ENCODE data around the gene DCUN1D1. TPM values are rescaled to one million over a fixed set of nuclear protein-coding genes. Genes with fewer than 3 reads are reported as not detected.
A peak's percentile ranks its signal among the peaks of the same experiment; 100 is the strongest.

Gene DCUN1D1
- polyA plus RNA-seq, 4 donors, result 45.9 to 67.3 (median 64.7) TPM

DNA sequence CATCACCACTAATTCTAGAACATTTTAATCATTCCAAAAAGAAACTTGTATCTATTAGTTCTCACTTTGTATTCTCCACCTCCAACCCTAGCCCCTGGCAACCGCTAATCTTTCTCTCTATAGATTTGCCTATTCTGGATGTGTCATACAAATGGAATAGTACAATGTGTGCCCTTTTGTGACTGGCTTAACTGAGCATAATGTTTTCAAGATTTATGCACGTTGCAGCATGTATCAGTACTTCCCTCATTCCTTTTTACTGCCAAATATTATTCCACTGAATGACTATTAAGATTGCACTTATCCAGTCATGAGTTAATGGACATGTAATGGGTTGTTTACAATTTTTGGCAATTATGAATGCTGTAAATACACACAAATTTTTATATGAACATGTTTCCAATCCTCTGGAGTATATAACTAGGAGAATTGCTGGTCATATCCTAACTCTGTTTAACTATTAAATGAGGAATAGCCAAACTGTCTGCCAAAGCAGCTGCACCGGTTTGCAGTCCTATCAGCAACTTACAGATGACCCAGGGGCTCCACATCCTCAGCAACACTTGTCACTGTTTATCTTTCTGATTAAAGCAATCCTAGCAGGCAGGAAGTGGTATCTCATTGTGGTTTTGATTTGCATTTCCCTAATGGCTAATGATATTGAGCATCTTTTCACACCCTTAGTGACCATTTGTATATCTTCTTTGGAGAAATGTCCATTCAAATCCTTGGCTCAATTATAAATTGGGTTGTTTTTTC lies 42.9 kb downstream of the DCUN1D1 start:
- DNase-seq (ENCODE audit: low read depth in 4 of 4, low spot score in 3 of 4), result no peak

GRCh38 chr3:182936918-182937285 lies 43.4 kb downstream of the DCUN1D1 start:
- DNase-seq (ENCODE audit: low read depth in 4 of 4, low spot score in 3 of 4), result no peak

DNA sequence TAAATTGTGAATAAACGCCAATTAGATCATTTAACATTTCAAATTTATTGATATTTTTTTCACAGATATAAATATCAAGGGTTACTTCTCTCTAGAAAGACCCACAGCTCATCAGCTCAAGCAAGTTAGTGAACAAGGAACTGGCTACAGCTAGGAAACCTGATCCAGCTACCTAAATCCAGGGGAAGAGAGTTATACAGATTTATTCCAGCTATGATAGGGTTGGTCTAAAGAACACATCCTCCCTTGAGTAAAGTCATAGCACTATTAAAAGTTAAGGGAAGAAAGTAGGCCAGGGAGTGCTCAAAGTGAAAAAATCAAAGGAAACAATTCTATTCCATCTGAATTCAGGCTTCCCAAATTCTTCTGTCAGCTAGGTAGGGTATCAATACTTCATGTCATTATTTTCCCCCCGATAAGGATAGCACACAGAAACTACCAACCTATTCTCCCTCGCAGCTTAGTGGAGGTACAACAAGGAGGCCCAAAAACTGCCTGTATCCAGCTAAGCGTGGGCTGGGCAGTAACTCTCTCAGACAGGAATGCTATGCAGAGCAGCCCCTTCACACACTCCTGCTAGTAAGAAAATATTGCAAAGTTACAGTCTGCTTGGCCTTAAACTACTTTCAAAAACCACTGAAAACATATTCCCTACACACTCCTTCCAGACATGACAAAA lies 44.0 kb downstream of the DCUN1D1 start:
- no peak for DNase-seq (ENCODE audit: low read depth in 4 of 4, low spot score in 3 of 4)

DNA sequence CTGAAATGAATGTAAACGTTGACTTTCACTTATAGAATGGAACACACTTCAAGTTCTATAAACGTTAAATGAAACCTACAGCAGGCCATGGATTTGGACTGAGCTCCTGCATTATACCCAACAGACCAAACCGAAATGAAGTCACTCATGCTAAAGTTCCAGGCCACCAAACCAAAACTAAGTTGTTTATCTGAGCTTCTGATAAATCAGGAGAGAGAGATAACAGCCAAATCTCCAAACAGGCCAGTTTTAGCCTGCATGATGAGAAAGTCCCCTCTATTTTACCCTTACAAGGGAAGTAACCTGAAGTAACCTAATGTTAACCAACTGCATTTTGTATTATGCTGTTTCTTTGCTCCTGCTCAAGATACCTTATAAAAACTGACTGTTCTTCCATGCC lies 44.5 kb downstream of the DCUN1D1 start:
- no peak for DNase-seq (ENCODE audit: low read depth in 4 of 4, low spot score in 3 of 4)

DNA sequence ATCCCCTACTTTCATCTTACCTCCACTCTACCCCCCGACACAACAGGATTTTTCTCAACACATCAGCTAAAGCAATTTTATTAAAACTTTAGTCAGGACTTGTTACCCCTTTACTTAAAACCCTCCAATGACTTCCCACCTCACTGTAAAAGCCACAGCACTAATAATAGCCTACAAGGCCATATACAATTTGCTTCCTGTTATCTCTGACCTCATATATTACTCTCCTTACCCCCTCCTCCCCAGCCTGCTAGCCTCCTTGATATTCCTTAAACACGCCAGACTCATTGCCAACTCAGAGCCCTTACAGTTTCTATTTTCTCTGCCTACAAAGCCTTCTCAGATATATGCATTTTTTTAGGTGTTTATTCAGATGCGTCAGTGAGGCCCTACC lies 54.4 kb downstream of the DCUN1D1 start:
- DNase-seq (ENCODE audit: low read depth in 4 of 4, low spot score in 3 of 4), result no peak

GRCh38 chr3:182925330-182925943 lies 54.9 kb downstream of the DCUN1D1 start:
- DNase-seq (ENCODE audit: low read depth in 4 of 4, low spot score in 3 of 4), result no peak

- DNase-seq (ENCODE audit: low read depth in 4 of 4, low spot score in 3 of 4), result no peak
These were observed 58.5 kb downstream of the DCUN1D1 start for GRCh38 chr3:182921665-182922355.

GRCh38 chr3:182920515-182921084 lies 59.7 kb downstream of the DCUN1D1 start:
- DNase-seq (ENCODE audit: low read depth in 4 of 4, low spot score in 3 of 4), result no peak

DNA sequence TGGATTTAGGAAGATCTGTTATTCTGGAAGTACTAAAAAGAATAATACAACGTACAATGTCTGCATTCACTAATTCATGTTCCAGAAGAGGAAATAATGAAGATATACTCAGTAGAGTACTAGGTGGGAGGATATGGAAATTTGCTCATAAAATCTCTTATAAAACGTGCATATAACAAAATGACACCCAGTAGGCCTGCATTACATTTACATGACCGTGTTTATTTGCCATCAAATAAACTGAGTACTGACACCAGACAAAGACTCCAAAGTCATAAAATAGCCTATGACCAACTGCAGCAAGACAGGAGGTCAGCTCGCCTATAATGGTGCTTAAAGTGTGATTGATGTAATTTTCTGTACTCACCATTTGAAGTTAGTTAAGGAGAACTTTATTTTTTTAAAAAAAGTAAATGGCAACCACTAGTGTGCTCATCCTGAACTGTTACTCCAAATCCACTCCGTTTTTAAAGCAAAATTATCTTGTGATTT lies 60.4 kb downstream of the DCUN1D1 start:
- no peak for DNase-seq (ENCODE audit: low read depth in 4 of 4, low spot score in 3 of 4)

DNA sequence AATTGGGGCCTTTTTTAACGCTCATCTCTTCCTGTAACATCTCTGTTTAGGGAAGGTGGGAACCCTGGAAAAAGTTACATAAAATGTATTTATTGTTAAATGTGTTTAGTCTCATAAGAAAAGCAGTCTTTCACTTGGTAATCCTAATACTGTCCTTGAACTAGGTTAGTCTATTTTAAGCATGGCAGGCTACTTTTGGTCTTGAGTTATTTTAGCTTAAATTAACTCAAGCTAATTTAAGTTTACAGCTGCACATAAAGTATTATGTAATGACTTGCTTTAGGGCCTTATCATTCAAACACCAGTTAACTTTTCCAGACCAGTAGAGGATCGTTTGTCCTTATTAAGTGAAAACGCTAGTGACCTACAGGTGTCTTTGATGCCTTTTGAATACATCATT lies 63.2 kb downstream of the DCUN1D1 start:
- DNase-seq (ENCODE audit: low read depth in 4 of 4, low spot score in 3 of 4), result no peak

DNA sequence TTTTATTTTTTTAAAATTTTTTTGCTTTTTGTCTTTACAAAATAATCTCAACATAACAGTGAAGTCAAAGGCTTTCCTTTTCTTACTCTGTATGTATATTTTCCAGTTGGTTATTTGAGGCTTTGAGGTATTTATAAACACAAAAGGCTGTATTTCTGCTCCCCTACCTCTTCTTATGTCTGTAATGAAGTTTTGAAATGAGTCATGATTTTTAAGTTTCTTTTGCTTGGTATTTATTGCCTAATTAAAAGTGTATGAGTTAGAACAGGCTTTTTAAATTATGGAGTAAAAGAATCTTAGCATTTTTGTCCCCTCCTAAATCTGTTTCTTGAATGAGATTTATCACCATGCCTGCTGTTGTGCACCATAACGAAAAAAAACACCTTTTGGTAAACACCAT lies 66.0 kb downstream of the DCUN1D1 start:
- no peak for DNase-seq (ENCODE audit: low read depth in 4 of 4, low spot score in 3 of 4)

DNA sequence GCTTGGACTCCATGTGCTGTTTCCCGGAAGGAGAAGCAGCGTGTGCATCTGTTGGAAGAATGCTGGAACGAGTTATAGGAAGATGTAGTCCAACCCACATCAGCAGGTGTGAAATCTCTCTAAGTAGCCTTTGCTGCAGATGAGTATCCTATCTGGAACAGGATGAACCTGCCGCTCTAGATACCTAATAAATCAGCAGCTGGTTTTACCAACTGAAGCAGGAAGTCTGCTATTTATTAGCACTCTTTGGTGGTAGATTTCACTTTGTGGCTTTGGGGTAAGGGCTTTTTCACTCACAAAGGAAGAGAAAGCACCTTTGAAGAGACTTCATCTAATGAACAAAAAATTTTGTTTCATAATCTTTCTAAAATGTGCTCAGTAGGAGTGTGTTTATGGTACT lies 66.4 kb downstream of the DCUN1D1 start:
- no peak for DNase-seq (ENCODE audit: low read depth in 4 of 4, low spot score in 3 of 4)

- DNase-seq (ENCODE audit: low read depth in 4 of 4, low spot score in 3 of 4), result no peak
These were observed 67.9 kb downstream of the DCUN1D1 start for GRCh38 chr3:182912474-182912873.

GRCh38 chr3:182911782-182912111 lies 68.6 kb downstream of the DCUN1D1 start:
- no peak for DNase-seq (ENCODE audit: low read depth in 4 of 4, low spot score in 3 of 4)

DNA sequence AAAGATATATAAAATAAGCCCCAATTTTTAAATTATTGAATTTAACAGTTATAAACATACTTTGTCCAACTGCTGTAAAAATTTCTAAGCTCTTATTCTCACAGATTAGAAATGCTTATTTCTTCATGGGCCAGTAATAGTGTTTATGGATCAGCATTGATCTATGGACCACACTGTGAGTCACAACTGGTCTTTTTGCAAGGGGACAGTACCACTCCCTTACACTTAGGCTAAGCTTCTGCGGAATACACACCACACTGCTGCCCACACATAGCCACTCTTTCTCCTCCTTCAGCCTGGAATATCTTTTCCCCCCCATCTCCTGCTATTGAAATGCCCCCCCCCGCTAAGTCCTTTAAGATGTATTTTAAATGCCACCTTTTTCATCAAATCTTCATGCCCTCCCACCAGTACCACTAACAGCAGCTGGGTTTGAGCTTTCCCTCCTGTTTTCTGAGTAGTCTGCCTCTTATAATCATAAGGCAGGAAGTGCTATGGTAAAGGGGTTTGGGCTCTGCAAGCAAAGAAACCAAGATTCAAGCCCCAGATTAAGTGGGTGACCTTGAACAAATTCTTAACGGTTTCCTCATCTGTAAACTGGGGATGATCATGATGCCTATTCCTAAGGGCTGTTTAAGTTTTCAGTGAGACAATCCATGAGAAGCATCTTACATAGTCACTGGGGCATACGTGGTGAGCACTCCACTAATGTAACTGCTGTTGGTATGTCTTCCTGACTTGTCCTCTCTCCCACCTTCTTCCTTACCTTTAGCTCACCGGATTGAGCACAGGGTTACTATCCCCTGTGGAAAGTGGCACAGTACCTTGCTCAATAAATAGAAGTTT lies 69.2 kb downstream of the DCUN1D1 start:
- DNase-seq (ENCODE audit: low read depth in 4 of 4, low spot score in 3 of 4), result no peak

DNA sequence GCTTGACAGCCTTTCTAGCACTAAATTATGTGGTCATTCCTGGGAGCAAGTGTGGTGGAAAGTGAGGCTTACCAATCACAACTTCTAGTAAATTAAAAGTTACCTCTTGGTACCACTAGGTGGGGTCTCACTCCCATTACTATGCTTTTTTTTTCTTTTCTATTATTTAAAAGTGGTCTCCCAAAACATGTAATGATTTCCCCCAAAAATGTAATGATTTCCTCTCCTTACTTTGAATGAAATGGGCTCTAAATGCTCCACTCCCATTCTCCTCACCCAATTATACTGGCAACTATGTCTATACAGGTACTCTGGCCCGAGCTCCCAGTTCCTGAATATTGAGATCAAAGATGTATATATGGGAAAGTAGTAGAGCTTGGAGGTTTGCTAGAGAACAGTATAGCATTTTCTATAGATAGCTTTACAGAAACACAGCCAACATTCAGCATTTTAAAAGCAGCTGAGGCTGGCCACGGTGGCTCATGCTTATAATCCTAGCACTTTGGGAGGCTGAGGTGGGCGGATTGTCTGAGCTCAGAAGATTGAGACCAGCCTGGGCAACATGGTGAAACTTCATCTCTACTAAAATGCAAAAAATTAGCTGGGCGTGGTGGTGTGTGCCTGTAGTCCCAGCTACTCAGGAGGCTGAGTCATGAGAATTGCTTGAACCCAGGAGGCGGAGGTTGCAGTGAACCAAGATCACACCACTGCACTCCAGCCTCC lies 70.9 kb downstream of the DCUN1D1 start:
- DNase-seq (ENCODE audit: low read depth in 4 of 4, low spot score in 3 of 4), result peak in 1 of 4 donors; percentile 9

DNA sequence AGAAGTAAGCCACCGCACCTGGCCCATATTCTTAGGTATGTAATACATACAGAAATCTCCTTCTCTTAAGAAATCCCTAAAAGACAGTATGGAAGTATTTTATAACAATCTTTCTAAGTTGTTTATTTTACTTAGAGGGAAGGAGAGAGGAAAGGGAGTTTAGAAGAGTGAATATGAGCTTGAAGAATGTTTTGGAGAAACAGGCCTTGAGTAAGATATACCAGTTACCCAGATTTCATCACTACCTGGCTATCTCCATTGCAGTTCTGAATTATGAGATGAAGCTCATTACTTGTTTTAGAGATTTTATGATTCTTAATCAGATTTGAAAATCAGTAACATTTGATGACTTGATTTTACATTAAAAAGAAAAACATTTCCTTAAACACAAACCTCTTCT lies 71.9 kb downstream of the DCUN1D1 start:
- no peak for DNase-seq (ENCODE audit: low read depth in 4 of 4, low spot score in 3 of 4)

GRCh38 chr3:182906036-182906435 lies 74.3 kb downstream of the DCUN1D1 start:
- DNase-seq (ENCODE audit: low read depth in 4 of 4, low spot score in 3 of 4), result no peak

GRCh38 chr3:182905623-182906022 lies 74.7 kb downstream of the DCUN1D1 start:
- no peak for DNase-seq (ENCODE audit: low read depth in 4 of 4, low spot score in 3 of 4)
